Stimulated activated CD4-positive, alpha-beta T cell treated with anti-CD3 and anti-CD28 coated beads, TNF-alpha, amount 100 ng/mL, for 4 hours (primary cell): ENCODE results near the gene TDRD9.
"Not testable (repeated sequence)": the region's sequence is repeated elsewhere in the genome, so short reads cannot be mapped to it uniquely, and the experiment has no call there.

Experiments used
- DNase-seq, 3 experiments: peaks; one replicate each; pipeline ENCODE4 v3.0.0-alpha.2; 2020; ENCODE audit warnings: low read depth in 3 of 3

The TDRD9 gene

DNA sequence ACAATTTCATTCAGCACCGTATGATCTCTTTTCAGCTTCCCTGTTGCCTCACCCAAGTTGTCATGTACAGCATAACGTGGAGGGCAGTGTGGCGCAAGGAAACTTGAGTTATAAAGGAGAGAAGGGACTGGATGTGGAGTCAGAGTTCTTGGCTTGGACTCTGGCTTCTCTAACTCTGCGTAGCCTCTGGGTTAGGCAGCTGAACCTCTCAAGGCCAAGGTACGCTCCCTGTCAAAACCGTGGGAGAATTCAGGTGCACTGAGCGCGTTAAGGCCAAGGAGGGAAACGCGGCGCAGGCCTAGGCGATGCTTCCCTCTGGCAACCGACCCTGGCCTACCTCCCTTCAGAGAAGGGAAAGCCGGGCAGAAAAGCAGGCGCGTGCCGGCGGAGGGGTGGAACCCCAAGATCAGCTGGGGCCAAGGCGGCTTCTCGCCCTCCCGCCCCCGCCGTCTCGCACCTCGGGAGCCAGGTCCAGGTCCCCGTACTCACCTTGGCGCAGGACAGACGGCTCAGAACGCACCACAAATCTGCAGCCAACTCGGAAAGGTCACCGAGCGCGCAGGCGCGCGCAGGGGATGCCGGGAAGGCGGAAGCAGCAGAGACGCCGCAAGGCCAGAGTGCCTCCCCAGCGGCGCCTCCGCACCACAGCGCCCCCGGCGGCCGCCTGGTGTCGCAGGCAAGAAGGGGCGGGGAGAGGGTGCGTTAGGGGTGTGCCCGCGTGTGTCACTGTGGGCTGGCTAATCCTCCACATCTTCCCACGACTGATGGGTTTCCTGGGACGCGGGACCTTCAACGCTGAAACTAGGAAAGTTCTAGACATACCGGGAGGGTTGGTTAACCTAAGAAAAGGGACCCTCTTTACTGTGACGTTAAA lies 7.0 kb upstream of the TDRD9 start:
- peak; percentile 90 to 92 (median 90) for DNase-seq

DNA sequence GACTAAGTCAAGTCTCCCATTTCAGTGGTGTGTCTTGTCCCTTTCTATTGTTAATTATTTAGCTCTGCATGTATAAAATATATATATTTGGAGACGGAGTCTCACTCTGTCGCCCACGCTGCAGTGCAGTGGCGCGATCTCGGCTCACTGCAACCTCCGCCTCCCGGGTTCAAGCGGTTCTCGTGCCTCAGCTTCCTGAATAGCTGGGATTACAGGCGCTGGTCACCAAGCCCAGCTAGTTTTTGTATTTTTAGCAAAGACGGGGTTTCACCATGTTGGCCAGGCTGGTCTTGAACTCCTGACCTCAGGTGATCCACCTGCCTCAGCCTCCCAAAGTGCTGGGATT lies 6.4 kb upstream of the TDRD9 start:
- not testable (repeated sequence) for DNase-seq

DNA sequence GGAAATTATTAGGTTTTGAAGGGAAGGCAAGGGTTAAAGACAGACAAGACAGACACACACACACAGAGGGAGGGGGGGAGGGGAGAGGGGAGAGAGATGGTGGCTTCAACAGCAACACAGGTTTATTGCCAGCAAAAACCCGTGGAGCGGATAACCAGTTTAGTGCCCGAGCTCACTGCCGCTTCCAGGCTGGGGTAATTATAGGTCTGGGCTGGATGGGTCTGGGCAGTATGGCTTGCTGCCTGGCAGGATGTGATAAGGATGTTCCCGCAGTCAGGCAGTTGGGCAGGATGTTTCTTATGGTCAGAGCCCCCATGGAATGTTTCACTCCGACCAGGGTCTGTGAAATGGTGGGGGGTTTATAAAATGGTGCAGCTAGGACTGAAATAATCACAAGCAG lies 4.4 kb upstream of the TDRD9 start:
- DNase-seq = no peak

DNA sequence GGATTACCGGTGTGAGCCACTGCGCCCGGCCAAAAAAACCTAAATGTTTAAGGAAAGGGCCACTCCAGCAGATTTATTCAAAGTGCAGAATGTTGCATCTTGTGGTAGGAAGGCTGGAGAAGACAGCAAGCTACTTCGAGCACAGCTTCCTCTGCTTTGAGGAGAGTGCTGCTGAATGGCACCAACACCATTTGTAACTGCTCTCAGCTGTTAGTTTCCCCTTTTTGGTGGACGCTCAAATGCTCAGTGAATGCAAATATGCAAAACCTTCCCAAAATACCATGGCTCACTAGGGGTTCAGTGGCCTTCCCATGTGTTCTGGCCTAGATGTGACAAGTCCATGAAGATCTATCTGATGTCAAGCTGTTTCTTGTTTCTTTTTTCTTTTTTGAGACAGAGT lies 2.9 kb upstream of the TDRD9 start:
- no peak for DNase-seq

DNA sequence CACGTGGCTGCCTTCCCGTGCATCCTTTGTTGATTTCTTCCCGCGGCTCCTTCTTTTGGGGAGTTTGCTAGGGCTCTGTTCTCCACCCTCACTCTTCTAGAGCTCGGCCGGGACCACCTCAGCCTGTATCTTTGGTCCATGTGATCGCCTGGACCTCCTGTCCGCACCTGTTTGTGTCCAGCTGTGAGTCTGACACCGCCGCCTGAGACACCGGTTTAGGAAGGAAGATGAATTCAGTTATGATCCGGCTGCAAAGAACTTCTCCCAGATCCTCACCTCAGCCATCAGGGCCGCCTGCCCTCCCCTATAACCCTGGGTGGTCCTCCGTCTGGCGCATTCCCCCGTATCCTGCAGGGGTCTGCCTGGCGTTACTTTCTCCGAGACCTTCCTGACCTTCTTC lies 690 bp upstream of the TDRD9 start:
- no peak for DNase-seq

DNA sequence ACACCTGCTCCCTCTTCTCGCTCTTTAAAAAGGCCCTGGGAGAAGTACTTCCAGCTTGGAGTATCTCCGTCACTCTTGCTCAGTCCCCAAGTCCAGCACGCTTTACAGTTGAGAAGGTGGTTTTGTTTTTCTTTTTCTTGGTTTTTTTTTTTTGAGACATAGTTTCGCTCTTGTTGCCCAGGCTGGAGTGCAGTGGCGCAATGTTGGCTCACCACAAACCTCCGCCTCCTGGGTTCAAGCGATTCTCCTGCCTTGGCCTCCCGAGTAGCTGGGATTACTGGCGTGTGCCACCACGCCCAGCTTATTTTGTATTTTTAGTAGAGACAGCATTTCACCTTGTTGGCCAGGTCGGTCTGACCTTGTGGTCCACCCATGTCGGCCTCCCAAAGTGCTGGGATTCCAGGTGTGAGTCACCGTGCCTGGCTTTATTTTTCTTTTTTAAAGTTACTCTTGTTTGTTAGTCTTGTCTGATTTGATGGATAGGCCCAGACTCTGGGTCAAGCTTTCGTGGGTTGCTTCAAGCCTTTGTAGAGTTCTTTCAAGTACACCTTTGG lies 1.9 kb downstream of the TDRD9 start:
- DNase-seq = no peak

- DNase-seq = no peak
Measured at GRCh38 chr14:103931422-103931821, 3.2 kb downstream of the TDRD9 start.

DNA sequence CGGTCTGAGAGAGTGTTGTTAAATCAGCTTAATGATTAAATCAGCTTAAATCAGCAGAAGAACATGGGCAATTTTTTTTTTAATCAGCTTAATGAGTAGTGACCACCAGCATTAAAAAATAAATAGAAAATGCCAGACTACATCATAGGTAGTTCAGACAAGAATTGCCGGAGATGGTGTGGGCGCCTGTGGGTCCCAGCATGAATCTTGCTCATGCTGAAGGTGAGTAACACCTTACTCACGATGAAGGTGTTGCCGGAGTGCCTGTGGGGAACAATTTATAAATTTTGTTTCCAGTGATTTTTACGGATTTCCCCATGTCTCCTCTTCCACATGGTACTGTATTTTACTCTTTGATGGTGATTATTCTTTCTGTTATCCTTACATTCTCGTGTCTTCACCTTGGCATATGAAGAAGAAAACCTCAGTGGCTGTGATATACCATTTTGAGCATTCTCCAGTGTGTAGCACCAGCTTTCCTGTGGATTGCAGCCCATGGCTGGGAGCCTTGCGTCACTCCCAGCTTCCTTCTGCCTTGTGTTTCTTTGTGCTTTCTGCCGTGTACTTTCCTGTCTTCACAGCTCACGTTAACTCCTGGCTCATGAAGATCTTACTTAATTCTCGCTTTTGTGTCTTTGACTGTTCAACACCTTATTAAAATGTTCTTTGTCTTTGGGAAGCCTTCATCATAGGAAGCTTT lies 4.7 kb downstream of the TDRD9 start:
- DNase-seq = no peak

GRCh38 chr14:103935102-103935501 lies 6.8 kb downstream of the TDRD9 start:
- no peak for DNase-seq

- DNase-seq = no peak
Measured at GRCh38 chr14:103941462-103941861, 13.2 kb downstream of the TDRD9 start.

DNA sequence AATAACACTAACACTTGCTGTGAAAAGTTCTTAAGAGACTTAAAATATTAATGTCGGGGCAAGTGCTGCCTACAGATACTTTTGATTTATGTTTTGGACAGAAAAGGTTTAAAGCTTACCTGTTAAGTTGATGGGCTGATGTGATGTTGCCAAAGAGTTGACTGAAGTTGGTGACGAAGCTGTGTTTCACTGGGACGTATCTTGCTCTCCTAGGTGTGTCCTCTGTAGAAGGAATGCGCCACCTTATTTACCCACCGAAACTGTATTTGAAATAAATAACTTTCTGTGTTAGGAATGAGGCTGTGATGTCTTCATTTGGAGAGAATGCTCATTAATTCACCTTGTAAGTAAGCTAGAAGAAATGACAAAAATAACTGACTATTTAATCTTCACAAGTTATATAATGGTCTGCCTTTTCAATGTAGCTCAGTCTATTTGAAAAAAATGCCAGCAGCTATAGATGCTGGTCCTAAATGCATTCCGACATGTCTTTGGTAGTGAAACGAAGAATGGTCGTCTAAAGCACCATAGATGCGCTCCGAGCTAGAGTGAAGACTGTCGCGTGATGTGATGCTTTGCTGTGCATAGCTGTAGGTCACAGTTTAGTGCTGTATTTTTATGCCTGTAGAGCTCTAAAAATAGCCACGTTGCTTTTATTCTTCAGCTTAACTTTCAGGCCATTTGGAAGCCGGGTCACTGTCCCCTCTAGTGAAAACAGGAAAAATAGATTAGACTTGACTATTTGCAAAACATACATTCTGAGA lies 13.9 kb downstream of the TDRD9 start, which contains the start of gene RD3L:
RD3L (minus strand) TSS at position 557 of the 764 bp plus-strand sequence. CDS start 834 bp downstream, outside the sequence.
- DNase-seq = no peak

DNA sequence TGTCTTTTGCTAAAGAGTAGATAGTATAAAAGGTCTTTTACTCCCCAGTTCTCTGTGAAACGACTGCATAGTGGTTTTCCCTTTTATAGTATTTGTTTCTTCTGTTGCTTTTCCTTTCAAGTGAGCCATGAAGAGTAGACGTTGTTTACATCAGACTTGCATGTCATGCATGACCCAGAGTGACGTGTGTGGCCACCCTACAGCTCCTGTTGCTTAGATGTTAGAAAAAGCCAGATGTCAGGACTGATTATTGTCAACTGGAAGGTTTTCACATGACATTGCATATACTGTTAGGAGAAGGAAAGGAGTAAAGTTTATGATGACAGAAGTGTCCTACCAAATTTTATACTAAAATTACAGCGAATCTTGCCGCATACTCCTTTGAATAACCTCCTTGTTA lies 15.4 kb downstream of the TDRD9 start:
- DNase-seq = no peak

DNA sequence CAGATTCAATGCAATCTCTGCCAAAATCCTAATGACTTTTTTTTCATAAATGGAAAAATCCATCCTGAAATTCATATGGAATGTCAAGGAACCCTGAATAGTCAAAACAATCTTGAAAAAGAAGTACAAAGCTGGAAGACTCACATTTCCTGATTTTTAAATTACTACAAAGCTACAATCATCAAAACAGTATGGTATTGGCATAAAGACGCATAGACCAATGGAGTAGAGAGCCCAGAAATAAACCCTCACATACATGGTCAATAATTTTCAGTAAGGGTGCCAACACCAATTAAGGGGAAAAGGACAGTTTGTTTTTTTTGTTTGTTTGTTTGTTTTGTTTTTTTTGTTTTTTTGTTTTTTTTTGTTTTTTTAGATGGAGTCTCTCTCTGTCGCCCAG lies 18.7 kb downstream of the TDRD9 start:
- no peak for DNase-seq

DNA sequence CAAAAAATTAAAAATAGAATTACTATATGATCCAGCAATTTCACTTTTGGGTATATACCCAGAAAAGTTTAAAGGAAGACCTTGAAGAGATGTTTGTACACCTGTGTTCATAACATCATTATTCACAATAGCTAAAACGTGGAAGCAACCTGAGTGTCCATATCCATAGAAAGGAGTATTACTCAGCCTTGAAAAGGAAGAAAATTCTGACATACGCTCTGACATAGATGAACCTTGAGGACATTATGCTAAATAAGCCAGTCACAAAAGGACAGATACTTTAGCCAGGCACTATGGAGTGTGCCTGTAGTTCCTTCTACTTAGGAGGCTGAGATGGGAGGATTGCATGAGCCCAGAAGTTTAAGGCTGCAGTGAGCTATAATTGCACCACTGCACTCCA lies 20.2 kb downstream of the TDRD9 start:
- DNase-seq = no peak

- DNase-seq = no peak
Measured at GRCh38 chr14:103949131-103949790, 21.0 kb downstream of the TDRD9 start.

DNA sequence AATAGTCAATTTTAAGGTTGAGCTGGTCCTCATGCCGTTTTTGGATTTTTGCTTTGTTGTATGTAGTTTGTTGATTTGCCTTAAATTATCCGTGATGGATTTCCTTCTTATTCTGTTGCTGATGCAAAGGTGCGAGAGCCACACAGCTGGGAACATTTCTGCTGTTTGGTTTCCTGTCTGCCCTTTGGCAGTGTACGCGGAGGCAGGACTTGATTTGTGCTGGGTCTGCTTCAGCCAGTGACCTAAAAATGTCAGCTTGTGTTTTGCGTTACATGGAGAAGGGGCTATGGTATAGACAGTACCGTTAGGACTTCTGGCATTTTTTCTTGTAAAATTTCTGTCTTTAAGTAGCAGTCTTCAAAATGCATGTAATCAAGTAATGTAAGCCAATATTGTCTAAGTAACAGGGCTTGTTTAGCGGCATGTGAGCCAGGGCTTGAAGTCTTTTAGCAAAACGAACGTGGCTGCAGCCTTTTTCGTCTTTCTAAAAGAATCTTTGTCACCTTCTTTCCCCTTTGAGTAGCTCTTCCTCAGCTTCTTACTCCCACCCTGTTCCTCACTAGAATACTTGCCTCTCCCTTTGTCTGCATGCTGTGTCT lies 32.3 kb downstream of the TDRD9 start:
- DNase-seq = no peak

- no peak for DNase-seq
Measured at GRCh38 chr14:103961928-103962578, 33.8 kb downstream of the TDRD9 start.

- no peak for DNase-seq
Measured at GRCh38 chr14:103966631-103967030, 38.4 kb downstream of the TDRD9 start.

GRCh38 chr14:103969961-103970360 lies 41.7 kb downstream of the TDRD9 start:
- DNase-seq = no peak

DNA sequence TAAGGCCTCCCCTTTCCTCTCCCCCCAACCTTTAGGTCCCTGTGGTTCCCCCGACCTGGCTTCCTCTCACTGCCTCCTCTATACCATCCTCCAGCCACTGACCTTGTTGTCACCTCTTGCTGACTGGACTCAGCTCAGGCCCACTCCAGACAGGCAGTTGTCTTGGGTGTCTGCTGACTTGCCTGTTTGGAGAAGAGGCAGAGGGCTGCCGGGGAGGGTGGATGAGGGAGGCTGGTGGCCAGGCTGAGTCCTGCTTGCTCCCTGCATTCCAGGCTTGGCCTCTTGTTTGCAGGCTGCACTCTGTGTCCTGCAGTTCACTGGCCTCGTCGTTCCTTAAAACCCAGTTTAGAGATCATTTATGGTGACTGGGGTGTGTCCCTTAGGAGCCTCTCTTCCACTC lies 45.1 kb downstream of the TDRD9 start:
- no peak for DNase-seq

DNA sequence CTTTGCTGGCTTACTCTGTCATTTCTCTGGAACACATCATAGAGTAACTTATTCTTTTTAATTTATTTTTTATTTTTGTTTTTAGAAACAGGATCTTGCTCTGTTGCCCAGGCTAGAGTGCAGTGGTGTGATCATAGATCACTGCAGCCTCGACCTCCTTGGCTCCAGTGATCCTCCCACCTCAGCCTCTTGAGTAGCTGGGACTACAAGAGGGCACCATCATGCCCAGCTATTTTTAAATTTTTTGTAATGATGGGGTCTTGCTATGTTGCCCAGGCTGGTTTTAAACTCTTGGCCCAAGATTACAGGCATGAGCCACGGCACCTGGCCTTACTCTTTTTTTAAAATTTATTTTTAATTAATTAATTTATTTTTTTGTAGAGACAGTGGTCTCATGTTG lies 46.3 kb downstream of the TDRD9 start:
- DNase-seq = no peak
